ENCODE results near the gene STXBP3. TPM values are rescaled to one million over a fixed set of nuclear protein-coding genes. Genes with fewer than 3 reads are reported as not detected.

Gene STXBP3
- total and polyA plus RNA-seq, 2 donors (not counting 1 experiment from before 2014, with no cell fraction given): 55.3 to 71.0 TPM

DNA sequence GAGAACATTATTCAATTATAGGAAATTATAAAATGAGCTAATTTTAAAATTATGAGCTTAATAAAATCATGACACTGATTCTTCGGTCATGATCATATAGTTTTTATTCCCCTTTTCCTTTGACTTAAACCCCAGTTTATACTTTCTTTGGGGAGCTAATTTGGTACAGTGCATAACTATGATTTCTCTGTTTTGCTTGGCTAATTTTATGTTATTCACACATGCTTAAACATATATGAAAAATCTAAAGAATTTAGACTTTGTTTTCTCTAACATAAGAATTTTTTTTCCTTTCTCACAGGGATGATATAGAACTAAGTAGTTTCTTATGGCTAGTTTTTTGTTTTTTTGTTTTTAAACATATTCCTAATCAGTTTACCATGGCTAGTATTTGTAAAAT lies 52.5 kb downstream of the STXBP3 start:
- no peak for TF ChIP-seq EZH2 (IDR thresholded peaks at IDR 0.05; ENCODE audit: low read length, missing control alignments)
- TF ChIP-seq, protein P1, sequence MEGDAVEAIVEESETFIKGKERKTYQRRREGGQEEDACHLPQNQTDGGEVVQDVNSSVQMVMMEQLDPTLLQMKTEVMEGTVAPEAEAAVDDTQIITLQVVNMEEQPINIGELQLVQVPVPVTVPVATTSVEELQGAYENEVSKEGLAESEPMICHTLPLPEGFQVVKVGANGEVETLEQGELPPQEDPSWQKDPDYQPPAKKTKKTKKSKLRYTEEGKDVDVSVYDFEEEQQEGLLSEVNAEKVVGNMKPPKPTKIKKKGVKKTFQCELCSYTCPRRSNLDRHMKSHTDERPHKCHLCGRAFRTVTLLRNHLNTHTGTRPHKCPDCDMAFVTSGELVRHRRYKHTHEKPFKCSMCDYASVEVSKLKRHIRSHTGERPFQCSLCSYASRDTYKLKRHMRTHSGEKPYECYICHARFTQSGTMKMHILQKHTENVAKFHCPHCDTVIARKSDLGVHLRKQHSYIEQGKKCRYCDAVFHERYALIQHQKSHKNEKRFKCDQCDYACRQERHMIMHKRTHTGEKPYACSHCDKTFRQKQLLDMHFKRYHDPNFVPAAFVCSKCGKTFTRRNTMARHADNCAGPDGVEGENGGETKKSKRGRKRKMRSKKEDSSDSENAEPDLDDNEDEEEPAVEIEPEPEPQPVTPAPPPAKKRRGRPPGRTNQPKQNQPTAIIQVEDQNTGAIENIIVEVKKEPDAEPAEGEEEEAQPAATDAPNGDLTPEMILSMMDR (conservative IDR thresholded peaks at IDR 0.05 in 1 of 2, IDR thresholded peaks at IDR 0.05 in 1 of 2; ENCODE audit: low read depth in 1 of 2, low read length in 2 of 2): no peak
- H3K27ac ChIP-seq (ENCODE audit: insufficient read depth, low read length): no peak overlapping the region
- no peak for DNase-seq (ENCODE audit: low read depth in 2 of 2)
- H3K79me2 ChIP-seq (ENCODE audit: control insufficient read depth, insufficient read depth, low read length): no peaks in the 10 kb centered on the region
- no peak overlapping the region for H3K4me3 ChIP-seq (replicated peaks in 1 of 4; ENCODE audit: control extremely low read depth in 1 of 4, insufficient read depth in 1 of 4, low read depth in 3 of 4, low read length in 4 of 4)
- H3K27me3 ChIP-seq (ENCODE audit: control insufficient read depth, insufficient read depth, low read length): no peaks in the 10 kb centered on the region
- H2AFZ ChIP-seq (ENCODE audit: low read length): no peak overlapping the region
- H3K36me3 ChIP-seq (ENCODE audit: control insufficient read depth, insufficient read depth, low read length): no peaks in the 10 kb centered on the region
- H3K9ac ChIP-seq (ENCODE audit: insufficient read depth, low read length): no peak overlapping the region
- H3K4me1 ChIP-seq (ENCODE audit: control insufficient read depth, extremely low read depth, insufficient read depth, low read length): peaks cover 3% of the 10 kb centered on the region
- no peaks in the 10 kb centered on the region for H4K20me1 ChIP-seq (ENCODE audit: control insufficient read depth, extremely low read depth, insufficient read depth, low read length)
- H3K4me2 ChIP-seq (ENCODE audit: extremely low read depth, insufficient read depth, low read length): no peak overlapping the region
- H3K9me3 ChIP-seq (ENCODE audit: control insufficient read depth, insufficient read depth, low read depth, low read length): no peaks in the 10 kb centered on the region

DNA sequence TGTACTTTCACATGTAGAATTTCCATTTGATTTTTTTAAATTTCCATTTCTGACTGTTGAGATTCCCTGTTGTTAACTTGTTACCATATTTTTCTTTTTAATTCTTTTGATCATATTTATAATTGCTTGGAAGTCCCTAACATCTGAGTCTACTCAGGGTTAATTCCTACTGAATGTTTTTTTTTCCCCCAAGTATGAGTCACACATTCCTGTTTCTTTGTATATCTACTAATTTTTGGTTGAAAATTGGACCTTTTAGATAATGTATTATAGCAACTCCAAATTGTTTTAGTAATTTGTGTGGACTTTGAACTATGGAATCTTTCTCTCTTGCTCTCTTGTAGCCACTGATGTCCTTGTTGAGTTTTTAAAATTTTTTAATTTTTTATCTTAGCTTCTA lies 54.6 kb downstream of the STXBP3 start:
- no peak overlapping the region for H2AFZ ChIP-seq (ENCODE audit: low read length)

DNA sequence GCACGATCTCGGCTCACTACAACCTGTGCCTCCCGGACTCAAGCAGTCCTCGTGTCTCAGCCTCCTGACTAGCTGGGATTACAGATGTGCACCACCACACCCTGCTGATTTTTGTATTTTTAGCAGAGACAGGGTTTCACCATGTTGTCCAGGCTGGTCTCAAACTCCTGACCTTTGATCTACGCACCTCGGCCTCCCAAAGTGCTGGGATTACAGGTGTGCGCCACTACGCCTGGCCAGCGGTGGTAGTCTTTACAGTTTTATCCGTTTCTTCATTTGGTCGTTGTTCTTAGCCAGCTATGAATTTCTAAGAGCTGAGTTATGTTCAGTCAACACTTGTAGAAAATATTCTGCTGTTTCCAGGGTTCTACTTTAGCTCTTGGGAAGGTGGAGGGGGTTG lies 57.1 kb downstream of the STXBP3 start:
- Histone ChIP-seq H3K27me3 (ENCODE audit: control insufficient read depth, insufficient read depth, low read length) (no peaks in the 10 kb centered on the region), H3K4me3 (replicated peaks in 1 of 4; ENCODE audit: control extremely low read depth in 1 of 4, insufficient read depth in 1 of 4, low read depth in 3 of 4, low read length in 4 of 4) (no peak overlapping the region), H3K4me1 (ENCODE audit: control insufficient read depth, extremely low read depth, insufficient read depth, low read length) (peaks cover 3% of the 10 kb centered on the region), H4K20me1 (ENCODE audit: control insufficient read depth, extremely low read depth, insufficient read depth, low read length) (no peaks in the 10 kb centered on the region), H2AFZ (ENCODE audit: low read length) (no peak overlapping the region), H3K9ac (ENCODE audit: insufficient read depth, low read length) (no peak overlapping the region), H3K79me2 (ENCODE audit: control insufficient read depth, insufficient read depth, low read length) (no peaks in the 10 kb centered on the region), H3K4me2 (ENCODE audit: extremely low read depth, insufficient read depth, low read length) (no peak overlapping the region), H3K36me3 (ENCODE audit: control insufficient read depth, insufficient read depth, low read length) (peaks cover 5% of the 10 kb centered on the region), H3K9me3 (ENCODE audit: control insufficient read depth, insufficient read depth, low read depth, low read length) (no peaks in the 10 kb centered on the region), H3K27ac (ENCODE audit: insufficient read depth, low read length) (no peak overlapping the region)
- TF ChIP-seq EZH2 (IDR thresholded peaks at IDR 0.05; ENCODE audit: low read length, missing control alignments): no peak
- TF ChIP-seq, protein P1 (conservative IDR thresholded peaks at IDR 0.05 in 1 of 2, IDR thresholded peaks at IDR 0.05 in 1 of 2; ENCODE audit: low read depth in 1 of 2, low read length in 2 of 2): no peak
- no peak for DNase-seq (ENCODE audit: low read depth in 2 of 2)

More for the DNA sequence above, 54.6 kb downstream of the STXBP3 start:
- no peak overlapping the region for H3K4me3 ChIP-seq (replicated peaks in 1 of 4; ENCODE audit: control extremely low read depth in 1 of 4, insufficient read depth in 1 of 4, low read depth in 3 of 4, low read length in 4 of 4)
- H3K4me1 ChIP-seq (ENCODE audit: control insufficient read depth, extremely low read depth, insufficient read depth, low read length): peaks cover 3% of the 10 kb centered on the region
- DNase-seq (ENCODE audit: low read depth in 2 of 2): peak; percentile 35 to 46
- H3K36me3 ChIP-seq (ENCODE audit: control insufficient read depth, insufficient read depth, low read length): peaks cover 2% of the 10 kb centered on the region
- peak overlapping the region; percentile 8 for H3K4me2 ChIP-seq (ENCODE audit: extremely low read depth, insufficient read depth, low read length)
- H3K9ac ChIP-seq (ENCODE audit: insufficient read depth, low read length): no peak overlapping the region
- no peaks in the 10 kb centered on the region for H3K27me3 ChIP-seq (ENCODE audit: control insufficient read depth, insufficient read depth, low read length)
- H3K79me2 ChIP-seq (ENCODE audit: control insufficient read depth, insufficient read depth, low read length): no peaks in the 10 kb centered on the region
- no peak for TF ChIP-seq EZH2 (IDR thresholded peaks at IDR 0.05; ENCODE audit: low read length, missing control alignments)
- TF ChIP-seq, protein P1 (conservative IDR thresholded peaks at IDR 0.05 in 1 of 2, IDR thresholded peaks at IDR 0.05 in 1 of 2; ENCODE audit: low read depth in 1 of 2, low read length in 2 of 2): no peak
- H4K20me1 ChIP-seq (ENCODE audit: control insufficient read depth, extremely low read depth, insufficient read depth, low read length): no peaks in the 10 kb centered on the region
- H3K9me3 ChIP-seq (ENCODE audit: control insufficient read depth, insufficient read depth, low read depth, low read length): no peaks in the 10 kb centered on the region
- peak overlapping the region; percentile 3 for H3K27ac ChIP-seq (ENCODE audit: insufficient read depth, low read length)
